Nephron (organoid): ENCODE results near the gene HLA-DMA.

Experiments used
- H3K27ac Mint-ChIP-seq, 3 experiments: 2 replicates each; pipeline ENCODE4 v1.8.0; 2020; ENCODE audit warnings: mixed read lengths in 3 of 3, mild to moderate bottlenecking in 2 of 3, moderate library complexity in 1 of 3
- H3K27me3 Mint-ChIP-seq: 2 replicates; pipeline ENCODE4 v1.8.0; 2021; ENCODE audit warnings: low read depth, mild to moderate bottlenecking, moderate library complexity, mixed read lengths
- H3K36me3 Mint-ChIP-seq: 2 replicates; pipeline ENCODE4 v1.8.0; 2020; ENCODE audit warnings: low read depth, mixed read lengths
- H3K4me1 Mint-ChIP-seq: 2 replicates; pipeline ENCODE4 v1.8.0; 2020; ENCODE audit warnings: mixed read lengths
- H3K4me3 Mint-ChIP-seq, 3 experiments: 2 replicates each; pipeline ENCODE4 v1.8.0; 2020; ENCODE audit warnings: mild to moderate bottlenecking in 3 of 3, mixed read lengths in 3 of 3, moderate library complexity in 2 of 3
- H3K9me3 Mint-ChIP-seq: 2 replicates; pipeline ENCODE4 v1.8.0; 2020; ENCODE audit warnings: mixed read lengths
- TF ChIP-seq, protein P1 (sequence below), 3 experiments: fragments of 200-600 bp; sonication (generic); IDR thresholded peaks; one replicate each; pipeline ENCODE4 v1.5.0; 2021; ENCODE audit warnings: antibody characterized with exemption in 3 of 3; ENCODE audit not compliant: unreplicated experiment in 3 of 3

HLA-DMA gene

GRCh38 chr6:32991972-32992371 lies 39.1 kb upstream of the HLA-DMA start:
- Mint-ChIP-seq H3K4me1 (no peaks in the 10 kb centered on the region), H3K4me3 (no peak overlapping the region), H3K27me3 (peaks cover 29% of the 10 kb centered on the region), H3K27ac (no peak overlapping the region), H3K9me3 (peaks cover 6% of the 10 kb centered on the region), H3K36me3 (no peaks in the 10 kb centered on the region)
- TF ChIP-seq, protein P1, sequence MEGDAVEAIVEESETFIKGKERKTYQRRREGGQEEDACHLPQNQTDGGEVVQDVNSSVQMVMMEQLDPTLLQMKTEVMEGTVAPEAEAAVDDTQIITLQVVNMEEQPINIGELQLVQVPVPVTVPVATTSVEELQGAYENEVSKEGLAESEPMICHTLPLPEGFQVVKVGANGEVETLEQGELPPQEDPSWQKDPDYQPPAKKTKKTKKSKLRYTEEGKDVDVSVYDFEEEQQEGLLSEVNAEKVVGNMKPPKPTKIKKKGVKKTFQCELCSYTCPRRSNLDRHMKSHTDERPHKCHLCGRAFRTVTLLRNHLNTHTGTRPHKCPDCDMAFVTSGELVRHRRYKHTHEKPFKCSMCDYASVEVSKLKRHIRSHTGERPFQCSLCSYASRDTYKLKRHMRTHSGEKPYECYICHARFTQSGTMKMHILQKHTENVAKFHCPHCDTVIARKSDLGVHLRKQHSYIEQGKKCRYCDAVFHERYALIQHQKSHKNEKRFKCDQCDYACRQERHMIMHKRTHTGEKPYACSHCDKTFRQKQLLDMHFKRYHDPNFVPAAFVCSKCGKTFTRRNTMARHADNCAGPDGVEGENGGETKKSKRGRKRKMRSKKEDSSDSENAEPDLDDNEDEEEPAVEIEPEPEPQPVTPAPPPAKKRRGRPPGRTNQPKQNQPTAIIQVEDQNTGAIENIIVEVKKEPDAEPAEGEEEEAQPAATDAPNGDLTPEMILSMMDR (IDR thresholded peaks at IDR 0.05; ENCODE audit: unreplicated experiment in 3 of 3) = no peak

- Mint-ChIP-seq H3K27ac (no peak overlapping the region), H3K27me3 (peaks cover 29% of the 10 kb centered on the region), H3K4me3 (no peak overlapping the region), H3K9me3 (peaks cover 6% of the 10 kb centered on the region), H3K36me3 (no peaks in the 10 kb centered on the region), H3K4me1 (no peaks in the 10 kb centered on the region)
- TF ChIP-seq, protein P1 (IDR thresholded peaks at IDR 0.05; ENCODE audit: unreplicated experiment in 3 of 3) = no peak
Measured at GRCh38 chr6:32989368-32989767, 36.5 kb upstream of the HLA-DMA start.

- Mint-ChIP-seq H3K4me3 (no peak overlapping the region), H3K27me3 (peaks cover 21% of the 10 kb centered on the region), H3K36me3 (peaks cover 39% of the 10 kb centered on the region), H3K4me1 (no peaks in the 10 kb centered on the region), H3K9me3 (no peaks in the 10 kb centered on the region), H3K27ac (peak overlapping the region in 1 of 3 experiments; percentile 1)
- TF ChIP-seq, protein P1 (IDR thresholded peaks at IDR 0.05; ENCODE audit: unreplicated experiment in 3 of 3) = peak; percentile 82 to 90 (median 88)
Measured at GRCh38 chr6:32984622-32985389, 31.9 kb upstream of the HLA-DMA start.

DNA sequence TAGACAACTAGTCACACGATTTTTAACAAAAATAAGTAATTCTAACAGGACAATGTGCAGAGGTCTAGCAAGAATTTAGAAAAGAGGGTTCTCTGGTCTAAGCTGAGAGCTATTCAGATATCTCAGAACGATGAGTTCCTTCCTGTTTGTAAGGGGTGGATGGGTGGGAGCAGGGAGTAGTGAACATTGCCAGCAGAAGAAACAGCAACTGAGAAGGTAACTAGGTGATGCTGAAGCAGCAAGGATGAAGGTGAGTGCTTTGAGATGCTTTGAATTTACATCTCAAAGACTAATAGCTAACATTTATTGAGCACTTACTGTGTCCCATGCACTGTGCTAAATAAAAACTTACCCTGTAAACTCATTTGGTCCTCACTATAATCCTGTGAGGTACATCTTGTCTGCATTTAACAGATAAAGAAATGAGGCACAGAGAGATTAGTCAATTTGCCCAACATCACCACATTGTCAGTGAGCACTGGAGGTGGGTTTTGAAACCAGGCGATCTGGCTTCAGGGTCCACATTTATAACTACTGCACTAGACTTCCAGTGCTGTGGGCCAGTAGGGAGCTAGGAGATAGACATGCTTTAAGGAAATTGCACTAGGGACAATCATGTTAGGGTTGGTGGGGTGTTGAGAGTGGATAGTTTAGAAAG lies 31.2 kb upstream of the HLA-DMA start:
- no peaks in the 10 kb centered on the region for H3K9me3 Mint-ChIP-seq
- TF ChIP-seq, protein P1 (IDR thresholded peaks at IDR 0.05; ENCODE audit: unreplicated experiment in 3 of 3) = no peak
- no peaks in the 10 kb centered on the region for H3K4me1 Mint-ChIP-seq
- no peak overlapping the region for H3K4me3 Mint-ChIP-seq
- H3K27ac Mint-ChIP-seq = peak overlapping the region in 1 of 3 experiments; percentile 1
- peaks cover 21% of the 10 kb centered on the region for H3K27me3 Mint-ChIP-seq
- peaks cover 47% of the 10 kb centered on the region for H3K36me3 Mint-ChIP-seq

GRCh38 chr6:32983493-32983848 lies 30.6 kb upstream of the HLA-DMA start:
- Mint-ChIP-seq H3K27ac (no peak overlapping the region), H3K27me3 (peaks cover 21% of the 10 kb centered on the region), H3K4me1 (no peaks in the 10 kb centered on the region), H3K9me3 (no peaks in the 10 kb centered on the region), H3K4me3 (no peak overlapping the region), H3K36me3 (peaks cover 53% of the 10 kb centered on the region)
- TF ChIP-seq, protein P1 (IDR thresholded peaks at IDR 0.05; ENCODE audit: unreplicated experiment in 3 of 3) = no peak
